Hepatocyte (in vitro differentiated cells): ENCODE measurements around the gene IGFBP1. TPM values are rescaled to one million over a fixed set of nuclear protein-coding genes. Genes with fewer than 3 reads are reported as not detected.

Experiments
- DNase-seq: peaks from one replicate; pipeline ENCODE4 v3.0.0-alpha.2; 2016; ENCODE audit warnings: low spot score
- H2AFZ ChIP-seq: fragments of 200-600 bp; sonication (generic); 2 replicates; pipeline ENCODE4 v1.6.0; 2016; ENCODE audit warnings: antibody characterized with exemption, mild to moderate bottlenecking
- H3K27ac ChIP-seq: fragments of 200-600 bp; sonication (generic); 2 replicates; pipeline ENCODE4 v1.5.1; 2016; ENCODE audit warnings: mild to moderate bottlenecking
- H3K27me3 ChIP-seq: fragments of 200-600 bp; sonication (generic); 2 replicates; pipeline ENCODE4 v1.6.1; 2016
- H3K36me3 ChIP-seq: fragments of 200-600 bp; sonication (generic); replicated peaks from 2 replicates; pipeline ENCODE4 v1.5.1; 2016; ENCODE audit warnings: low read depth; ENCODE audit not compliant: insufficient read depth
- H3K4me1 ChIP-seq: fragments of 200-600 bp; sonication (generic); 2 replicates; pipeline ENCODE4 v1.5.1; 2016; ENCODE audit warnings: mild to moderate bottlenecking, moderate library complexity; ENCODE audit not compliant: insufficient read depth
- H3K4me2 ChIP-seq: fragments of 200-600 bp; sonication (generic); 2 replicates; pipeline ENCODE4 v1.6.0; 2016
- H3K4me3 ChIP-seq: fragments of 200-600 bp; sonication (generic); 2 replicates; pipeline ENCODE4 v1.5.1; 2016; ENCODE audit warnings: mild to moderate bottlenecking
- H3K79me2 ChIP-seq: fragments of 200-600 bp; sonication (generic); 2 replicates; pipeline ENCODE4 v1.6.0; 2017; ENCODE audit warnings: mild to moderate bottlenecking
- H3K9me2 ChIP-seq: fragments of 200-600 bp; sonication (generic); replicated peaks from 2 replicates; pipeline ENCODE4 v1.6.0; 2017; ENCODE audit warnings: mild to moderate bottlenecking; ENCODE audit not compliant: insufficient read depth
- H3K9me3 ChIP-seq: fragments of 200-600 bp; sonication (generic); 2 replicates; pipeline ENCODE4 v1.5.1; 2016; ENCODE audit warnings: low read depth, mild to moderate bottlenecking
- H4K20me1 ChIP-seq: fragments of 200-600 bp; sonication (generic); 2 replicates; pipeline ENCODE4 v1.6.0; 2016; ENCODE audit warnings: mild to moderate bottlenecking; ENCODE audit not compliant: insufficient read depth, poor library complexity, severe bottlenecking
- EZH2 ChIP-seq: fragments of 200-600 bp; sonication (generic); IDR thresholded peaks from 2 replicates; pipeline ENCODE4 v1.6.1; 2016; ENCODE audit warnings: antibody characterized with exemption, mild to moderate bottlenecking, borderline replicate concordance
- EZH2phosphoT487 ChIP-seq: fragments of 200-600 bp; sonication (generic); IDR thresholded peaks from one replicate; pipeline ENCODE4 v1.6.1; 2018; ENCODE audit warnings: antibody characterized with exemption, mild to moderate bottlenecking, low read depth, moderate library complexity; ENCODE audit not compliant: unreplicated experiment, severe bottlenecking
- WGBS: methylation state at CpG from one replicate; pipeline ENCODE4 v1.1.6; 2016; ENCODE audit warnings: low lambda C conversion rate; ENCODE audit errors: missing lambda C conversion rate; 5-methylcytosine and 5-hydroxymethylcytosine counted together
- polyA plus RNA-seq: library from polyadenylated mRNA; unstranded; fragments of >200 nt; fragmentation: Nextera tagmentation; extraction: Ambion mirVana; gene quantifications from 2 replicates; pipeline ENCODE4 v1.2.1, GENCODE V29; 2016
- total RNA-seq: library from RNA; depleted of rRNA; stranded (reverse); fragments of >200 nt; gene quantifications from 2 replicates; pipeline ENCODE4 v1.2.3, GENCODE V29; 2014
- TF ChIP-seq, protein P1 (sequence below): fragments of 200-600 bp; sonication (generic); IDR thresholded peaks from 2 replicates; pipeline ENCODE4 v1.5.1; 2016; ENCODE audit warnings: antibody characterized with exemption, mild to moderate bottlenecking; ENCODE audit not compliant: poor library complexity

IGFBP1 gene
- total and polyA plus RNA-seq, 2 experiments from 2014 or later, result 20.4 to 26.3 TPM

DNA sequence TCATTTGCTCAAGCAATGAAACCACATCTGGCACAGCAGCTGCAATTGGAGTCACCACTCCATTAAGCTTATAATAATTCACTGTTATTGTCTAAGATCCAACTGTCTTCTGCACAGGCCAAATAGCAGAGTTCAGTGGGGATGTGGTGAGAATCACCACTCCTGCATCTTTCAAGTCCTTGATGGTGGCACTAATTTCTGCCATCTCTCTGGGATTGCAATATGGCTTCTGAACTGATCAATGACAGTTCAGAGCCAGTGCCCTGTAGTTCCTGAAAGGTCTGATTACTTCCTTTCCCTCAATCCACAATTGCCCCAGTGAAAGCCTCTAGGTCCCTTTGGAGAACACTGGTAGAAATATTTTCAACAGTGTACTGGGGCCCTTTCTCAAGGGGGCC, 6.4 kb downstream of the IGFBP1 start:
- no peak for DNase-seq
- H3K27me3 ChIP-seq, result peaks cover 8% of the 10 kb centered on the region
- H2AFZ ChIP-seq, result no peak overlapping the region
- no peak overlapping the region for H3K4me2 ChIP-seq
- no peak overlapping the region for H3K27ac ChIP-seq
- H3K4me1 ChIP-seq, result no peaks in the 10 kb centered on the region
- TF ChIP-seq EZH2 (no peak), EZH2phosphoT487 (no peak)
- TF ChIP-seq, protein P1, sequence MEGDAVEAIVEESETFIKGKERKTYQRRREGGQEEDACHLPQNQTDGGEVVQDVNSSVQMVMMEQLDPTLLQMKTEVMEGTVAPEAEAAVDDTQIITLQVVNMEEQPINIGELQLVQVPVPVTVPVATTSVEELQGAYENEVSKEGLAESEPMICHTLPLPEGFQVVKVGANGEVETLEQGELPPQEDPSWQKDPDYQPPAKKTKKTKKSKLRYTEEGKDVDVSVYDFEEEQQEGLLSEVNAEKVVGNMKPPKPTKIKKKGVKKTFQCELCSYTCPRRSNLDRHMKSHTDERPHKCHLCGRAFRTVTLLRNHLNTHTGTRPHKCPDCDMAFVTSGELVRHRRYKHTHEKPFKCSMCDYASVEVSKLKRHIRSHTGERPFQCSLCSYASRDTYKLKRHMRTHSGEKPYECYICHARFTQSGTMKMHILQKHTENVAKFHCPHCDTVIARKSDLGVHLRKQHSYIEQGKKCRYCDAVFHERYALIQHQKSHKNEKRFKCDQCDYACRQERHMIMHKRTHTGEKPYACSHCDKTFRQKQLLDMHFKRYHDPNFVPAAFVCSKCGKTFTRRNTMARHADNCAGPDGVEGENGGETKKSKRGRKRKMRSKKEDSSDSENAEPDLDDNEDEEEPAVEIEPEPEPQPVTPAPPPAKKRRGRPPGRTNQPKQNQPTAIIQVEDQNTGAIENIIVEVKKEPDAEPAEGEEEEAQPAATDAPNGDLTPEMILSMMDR, result no peak
- H3K36me3 ChIP-seq, result no peaks in the 10 kb centered on the region
- no peaks in the 10 kb centered on the region for H4K20me1 ChIP-seq
- H3K9me2 ChIP-seq, result no peaks in the 10 kb centered on the region
- no peaks in the 10 kb centered on the region for H3K9me3 ChIP-seq
- no peaks in the 10 kb centered on the region for H3K79me2 ChIP-seq
- no peak overlapping the region for H3K4me3 ChIP-seq

DNA sequence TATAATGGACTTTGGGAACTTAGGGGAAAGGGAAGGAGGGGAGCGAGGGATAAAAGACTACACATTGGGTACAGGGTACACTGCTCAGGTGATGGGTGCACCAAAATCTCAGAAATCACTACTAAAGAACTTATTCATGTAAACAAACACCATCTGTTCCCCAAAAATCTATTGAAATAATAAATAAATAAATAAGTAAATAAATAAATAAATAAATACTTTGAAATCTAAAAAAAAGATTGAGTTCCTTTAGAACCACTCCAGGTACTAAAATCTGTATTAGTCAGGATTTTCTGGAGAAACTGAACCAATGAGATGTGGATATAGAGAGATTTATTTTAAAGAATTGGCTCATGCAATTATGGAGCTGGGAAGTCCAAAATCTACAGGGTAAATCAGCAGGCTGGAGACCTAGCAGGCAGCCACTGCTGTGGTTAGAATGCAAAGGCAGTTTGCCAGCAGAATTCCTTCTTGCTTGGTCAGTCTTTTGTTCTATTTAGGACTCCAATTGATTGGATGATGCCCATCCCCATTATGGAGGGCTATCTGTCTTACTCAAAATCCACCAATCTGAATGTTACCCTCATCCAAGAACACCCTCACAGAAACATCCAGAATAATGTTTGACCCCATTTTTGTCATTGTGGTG, 8.9 kb downstream of the IGFBP1 start:
- Histone ChIP-seq H3K4me2 (no peak overlapping the region), H2AFZ (no peak overlapping the region), H3K36me3 (no peaks in the 10 kb centered on the region)

DNA sequence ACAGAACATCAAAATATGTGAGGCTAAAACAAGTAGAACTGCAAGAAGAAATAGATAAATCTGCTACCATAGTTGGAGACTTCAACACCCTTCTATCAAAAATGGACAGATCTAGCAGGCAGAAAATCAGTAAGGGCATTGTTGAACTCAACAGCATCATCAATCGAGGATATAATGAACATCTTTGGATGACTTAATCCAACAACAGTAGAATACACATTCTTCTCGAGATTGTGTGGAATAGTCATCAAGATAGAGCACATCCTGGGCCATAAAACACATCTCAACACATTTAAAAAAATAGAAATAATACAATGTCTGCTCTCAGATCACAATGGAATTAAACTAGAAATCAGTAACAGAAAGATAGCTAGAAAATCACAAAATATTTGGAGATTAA, 9.9 kb downstream of the IGFBP1 start:
- 74% methylated on average over 2 of the region's 2 CpGs for WGBS
- no peak for DNase-seq
- no peaks in the 10 kb centered on the region for H3K9me3 ChIP-seq
- H3K4me3 ChIP-seq, result no peak overlapping the region
- H3K36me3 ChIP-seq, result no peaks in the 10 kb centered on the region
- no peaks in the 10 kb centered on the region for H3K9me2 ChIP-seq
- no peaks in the 10 kb centered on the region for H3K27me3 ChIP-seq
- no peaks in the 10 kb centered on the region for H3K79me2 ChIP-seq
- no peaks in the 10 kb centered on the region for H4K20me1 ChIP-seq
- TF ChIP-seq EZH2 (no peak), EZH2phosphoT487 (no peak)
- TF ChIP-seq, protein P1, result no peak
- no peak overlapping the region for H3K4me2 ChIP-seq
- H3K4me1 ChIP-seq, result no peaks in the 10 kb centered on the region
- no peak overlapping the region for H2AFZ ChIP-seq
- H3K27ac ChIP-seq, result no peak overlapping the region

More for the DNA sequence above, 8.9 kb downstream of the IGFBP1 start:
- TF ChIP-seq EZH2 (no peak), EZH2phosphoT487 (no peak)
- TF ChIP-seq, protein P1, result no peak
- Histone ChIP-seq H3K27me3 (no peaks in the 10 kb centered on the region), H4K20me1 (no peaks in the 10 kb centered on the region), H3K79me2 (no peaks in the 10 kb centered on the region), H3K9me3 (no peaks in the 10 kb centered on the region), H3K9me2 (no peaks in the 10 kb centered on the region), H3K27ac (no peak overlapping the region), H3K4me1 (no peaks in the 10 kb centered on the region), H3K4me3 (no peak overlapping the region)
- DNase-seq, result no peak
- WGBS, result 100% methylated on average over 1 of the region's 1 CpG
